Heart left ventricle (tissue), 13 donors: ENCODE data around the gene STPG3.
"Not testable (repeated sequence)": the region's sequence is repeated elsewhere in the genome, so short reads cannot be mapped to it uniquely, and the experiment has no call there.

Experiments used
- CTCF ChIP-seq, 12 donors: fragments of 200-600 bp; sonication (generic) in 4 of 12; IDR thresholded peaks; one replicate each; pipeline versions ENCODE4 v1.5.0 to v1.8.0; 2018 to 2022; ENCODE audit warnings: antibody characterized with exemption in 12 of 12, mild to moderate bottlenecking in 5 of 12
- POLR2A ChIP-seq, 2 donors: fragments of 450-650 bp; IDR thresholded peaks; one replicate each; pipeline ENCODE4 v1.6.1; 2017; ENCODE audit warnings: antibody characterized with exemption in 2 of 2, mild to moderate bottlenecking in 2 of 2, moderate library complexity in 2 of 2
- donor health status: ischemic (EF 13 %, LVEDD 7.1; RV severe dilation, severe dysfunction).
- donor health status: DM: no; HTN: yes; CAD: no.
- donor health status: DM: no; HTN: no; CAD: no.
- donor health status: ischemic (EF 25% LVEDD 6.9; RV normal size, moderate dysfunction).
- donor health status: ischemic (EF 25% LVEDD 5.7; RV mildly dilated, moderate dysfunction).
- donor health status: ischemic (EF 35%, LVEDD 5.7; RV mildly dilated, moderate dysfunction).
- donor health status: nonischemic (EF 11% LVEDD 7.7; RV severe dilation, severe dysfunction).
- donor health status: DM: yes; HTN: yes; CAD: no.
- donor health status: PGD.
- donor health status: ischemic (EF 29% LVEDD 5.4; RV normal size, mild dysfunction).
- donor health status: nonischemic (EF 23%, LVEDD 6.1; RV moderate dilation, normal function).

- not testable (repeated sequence) for TF ChIP-seq CTCF, POLR2A (IDR thresholded peaks at IDR 0.05)
Measured at GRCh38 chr9:137243266-137243625, 7.8 kb upstream of the STPG3 start.
